GM12801 (cell line): ENCODE results near the gene TNKS1BP1.

Experiments
- CTCF ChIP-seq: IDR thresholded peaks from one replicate; pipeline ENCODE4 v1.5.1; 2011; ENCODE audit warnings: control low read depth; ENCODE audit not compliant: insufficient read length; ENCODE audit errors: extremely low read depth

The TNKS1BP1 gene

GRCh38 chr11:57316017-57316416, 8.7 kb downstream of the TNKS1BP1 start:
- no peak for TF ChIP-seq CTCF

GRCh38 chr11:57315491-57315890, 9.3 kb downstream of the TNKS1BP1 start:
- TF ChIP-seq CTCF = no peak

- no peak for TF ChIP-seq CTCF
These were observed 10.4 kb downstream of the TNKS1BP1 start for GRCh38 chr11:57314221-57314973.

GRCh38 chr11:57313788-57314135, 11.0 kb downstream of the TNKS1BP1 start:
- no peak for TF ChIP-seq CTCF

- no peak for TF ChIP-seq CTCF
These were observed 11.5 kb downstream of the TNKS1BP1 start for GRCh38 chr11:57313071-57313787.

- no peak for TF ChIP-seq CTCF
These were observed 12.2 kb downstream of the TNKS1BP1 start for GRCh38 chr11:57312511-57313021.

GRCh38 chr11:57311109-57311936, 13.4 kb downstream of the TNKS1BP1 start:
- no peak for TF ChIP-seq CTCF
